ENCODE data around the gene NOXA1. TPM values are rescaled to one million over a fixed set of nuclear protein-coding genes. Genes with fewer than 3 reads are reported as not detected.
A peak's percentile ranks its signal among the peaks of the same experiment; 100 is the strongest.

The NOXA1 gene
- total and polyA plus RNA-seq, 9 of the 15 experiments (the other 6 are each of a cell fraction or from before 2014, with no cell fraction given): 0.07 to 1.2 (median 0.20) TPM; not detected in 4

DNA sequence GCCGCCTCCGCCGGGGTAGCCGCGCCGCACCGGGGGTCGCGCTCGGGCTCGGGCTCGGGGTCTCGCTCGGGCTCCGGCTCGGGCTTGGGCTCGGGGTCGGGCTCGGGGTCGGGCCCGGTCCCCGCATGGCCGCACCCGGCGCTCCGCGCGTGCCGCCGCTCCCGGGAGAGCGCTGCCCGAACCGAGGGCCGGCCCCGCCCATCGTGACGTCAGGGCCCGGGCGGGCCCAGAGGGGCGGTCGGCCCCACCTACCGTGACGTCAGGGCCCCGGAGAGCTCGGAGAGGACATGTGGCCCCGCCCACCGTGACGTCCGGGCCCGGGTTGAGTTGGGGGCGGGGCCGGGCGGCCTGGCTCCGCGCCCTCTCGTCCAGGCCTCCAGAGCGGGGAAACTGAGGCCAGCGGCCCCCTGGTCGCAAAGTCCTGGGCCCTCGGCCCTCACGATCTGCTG, 36.0 kb downstream of the NOXA1 start, which contains the start of gene NSMF (continued):
- TF ChIP-seq HMGN3 (IDR thresholded peaks at IDR 0.05; ENCODE audit: borderline replicate concordance, extremely low read depth, insufficient read length, low read depth, low read length) (peak; percentile 46), FOXA1 (IDR thresholded peaks at IDR 0.05; ENCODE audit: borderline replicate concordance) (no peak), ZNF551 (CRISPR knock-in tag; IDR thresholded peaks at IDR 0.05) (no peak), THRAP3 (IDR thresholded peaks at IDR 0.05; ENCODE audit: borderline replicate concordance) (no peak), SIN3B (IDR thresholded peaks at IDR 0.05; ENCODE audit: low read depth) (peak; percentile 42; the same call in 1 of the 2 replicates), POLR2AphosphoS5 (IDR thresholded peaks at IDR 0.05; ENCODE audit: control insufficient read depth, insufficient read depth, low read depth, low read length) (peak; percentile 49), RAD51 (IDR thresholded peaks at IDR 0.05; ENCODE audit: borderline replicate concordance, low read depth) (no peak), KLF16 (IDR thresholded peaks at IDR 0.05) (no peak), TRIM24 (IDR thresholded peaks at IDR 0.05) (no peak), E2F6 (IDR thresholded peaks at IDR 0.05; ENCODE audit: borderline replicate concordance in 1 of 2, extremely low read depth in 1 of 2, insufficient read depth in 1 of 2, insufficient read length in 1 of 2, low read depth in 1 of 2, low read length in 1 of 2, poor library complexity in 1 of 2, severe bottlenecking in 1 of 2) (peak; percentile 50 to 88), ZNF197 (CRISPR knock-in tag; IDR thresholded peaks at IDR 0.05; ENCODE audit: low read depth) (no peak), GATAD2A (IDR thresholded peaks at IDR 0.05) (no peak), RAD21 (CRISPR knock-in tag; conservative IDR thresholded peaks at IDR 0.05 in 1 of 2, IDR thresholded peaks at IDR 0.05 in 1 of 2) (no peak), PTBP1 (IDR thresholded peaks at IDR 0.05; ENCODE audit: low read depth, low read length) (no peak), ZNF766 (CRISPR knock-in tag; conservative IDR thresholded peaks at IDR 0.05) (no peak)
- TF ChIP-seq, protein P1, sequence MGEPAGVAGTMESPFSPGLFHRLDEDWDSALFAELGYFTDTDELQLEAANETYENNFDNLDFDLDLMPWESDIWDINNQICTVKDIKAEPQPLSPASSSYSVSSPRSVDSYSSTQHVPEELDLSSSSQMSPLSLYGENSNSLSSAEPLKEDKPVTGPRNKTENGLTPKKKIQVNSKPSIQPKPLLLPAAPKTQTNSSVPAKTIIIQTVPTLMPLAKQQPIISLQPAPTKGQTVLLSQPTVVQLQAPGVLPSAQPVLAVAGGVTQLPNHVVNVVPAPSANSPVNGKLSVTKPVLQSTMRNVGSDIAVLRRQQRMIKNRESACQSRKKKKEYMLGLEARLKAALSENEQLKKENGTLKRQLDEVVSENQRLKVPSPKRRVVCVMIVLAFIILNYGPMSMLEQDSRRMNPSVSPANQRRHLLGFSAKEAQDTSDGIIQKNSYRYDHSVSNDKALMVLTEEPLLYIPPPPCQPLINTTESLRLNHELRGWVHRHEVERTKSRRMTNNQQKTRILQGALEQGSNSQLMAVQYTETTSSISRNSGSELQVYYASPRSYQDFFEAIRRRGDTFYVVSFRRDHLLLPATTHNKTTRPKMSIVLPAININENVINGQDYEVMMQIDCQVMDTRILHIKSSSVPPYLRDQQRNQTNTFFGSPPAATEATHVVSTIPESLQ (CRISPR knock-in tag; IDR thresholded peaks at IDR 0.05): no peak
- TF ChIP-seq, protein P2, sequence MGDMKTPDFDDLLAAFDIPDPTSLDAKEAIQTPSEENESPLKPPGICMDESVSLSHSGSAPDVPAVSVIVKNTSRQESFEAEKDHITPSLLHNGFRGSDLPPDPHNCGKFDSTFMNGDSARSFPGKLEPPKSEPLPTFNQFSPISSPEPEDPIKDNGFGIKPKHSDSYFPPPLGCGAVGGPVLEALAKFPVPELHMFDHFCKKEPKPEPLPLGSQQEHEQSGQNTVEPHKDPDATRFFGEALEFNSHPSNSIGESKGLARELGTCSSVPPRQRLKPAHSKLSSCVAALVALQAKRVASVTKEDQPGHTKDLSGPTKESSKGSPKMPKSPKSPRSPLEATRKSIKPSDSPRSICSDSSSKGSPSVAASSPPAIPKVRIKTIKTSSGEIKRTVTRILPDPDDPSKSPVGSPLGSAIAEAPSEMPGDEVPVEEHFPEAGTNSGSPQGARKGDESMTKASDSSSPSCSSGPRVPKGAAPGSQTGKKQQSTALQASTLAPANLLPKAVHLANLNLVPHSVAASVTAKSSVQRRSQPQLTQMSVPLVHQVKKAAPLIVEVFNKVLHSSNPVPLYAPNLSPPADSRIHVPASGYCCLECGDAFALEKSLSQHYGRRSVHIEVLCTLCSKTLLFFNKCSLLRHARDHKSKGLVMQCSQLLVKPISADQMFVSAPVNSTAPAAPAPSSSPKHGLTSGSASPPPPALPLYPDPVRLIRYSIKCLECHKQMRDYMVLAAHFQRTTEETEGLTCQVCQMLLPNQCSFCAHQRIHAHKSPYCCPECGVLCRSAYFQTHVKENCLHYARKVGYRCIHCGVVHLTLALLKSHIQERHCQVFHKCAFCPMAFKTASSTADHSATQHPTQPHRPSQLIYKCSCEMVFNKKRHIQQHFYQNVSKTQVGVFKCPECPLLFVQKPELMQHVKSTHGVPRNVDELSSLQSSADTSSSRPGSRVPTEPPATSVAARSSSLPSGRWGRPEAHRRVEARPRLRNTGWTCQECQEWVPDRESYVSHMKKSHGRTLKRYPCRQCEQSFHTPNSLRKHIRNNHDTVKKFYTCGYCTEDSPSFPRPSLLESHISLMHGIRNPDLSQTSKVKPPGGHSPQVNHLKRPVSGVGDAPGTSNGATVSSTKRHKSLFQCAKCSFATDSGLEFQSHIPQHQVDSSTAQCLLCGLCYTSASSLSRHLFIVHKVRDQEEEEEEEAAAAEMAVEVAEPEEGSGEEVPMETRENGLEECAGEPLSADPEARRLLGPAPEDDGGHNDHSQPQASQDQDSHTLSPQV (IDR thresholded peaks at IDR 0.05): peak; percentile 28; the same call in 1 of the 2 replicates
- TF ChIP-seq, protein P3, sequence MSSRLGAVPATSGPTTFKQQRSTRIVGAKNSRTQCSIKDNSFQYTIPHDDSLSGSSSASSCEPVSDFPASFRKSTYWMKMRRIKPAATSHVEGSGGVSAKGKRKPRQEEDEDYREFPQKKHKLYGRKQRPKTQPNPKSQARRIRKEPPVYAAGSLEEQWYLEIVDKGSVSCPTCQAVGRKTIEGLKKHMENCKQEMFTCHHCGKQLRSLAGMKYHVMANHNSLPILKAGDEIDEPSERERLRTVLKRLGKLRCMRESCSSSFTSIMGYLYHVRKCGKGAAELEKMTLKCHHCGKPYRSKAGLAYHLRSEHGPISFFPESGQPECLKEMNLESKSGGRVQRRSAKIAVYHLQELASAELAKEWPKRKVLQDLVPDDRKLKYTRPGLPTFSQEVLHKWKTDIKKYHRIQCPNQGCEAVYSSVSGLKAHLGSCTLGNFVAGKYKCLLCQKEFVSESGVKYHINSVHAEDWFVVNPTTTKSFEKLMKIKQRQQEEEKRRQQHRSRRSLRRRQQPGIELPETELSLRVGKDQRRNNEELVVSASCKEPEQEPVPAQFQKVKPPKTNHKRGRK (tag; IDR thresholded peaks at IDR 0.05): no peak
- TF ChIP-seq, protein P4, sequence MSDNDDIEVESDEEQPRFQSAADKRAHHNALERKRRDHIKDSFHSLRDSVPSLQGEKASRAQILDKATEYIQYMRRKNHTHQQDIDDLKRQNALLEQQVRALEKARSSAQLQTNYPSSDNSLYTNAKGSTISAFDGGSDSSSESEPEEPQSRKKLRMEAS (CRISPR knock-in tag; IDR thresholded peaks at IDR 0.05): no peak
